ENCODE data around the gene EXT2.

The EXT2 gene

GRCh38 chr11:44189986-44190882, 94.8 kb downstream of the EXT2 start:
- H3K4me3 ChIP-seq (ENCODE audit: low read length): no peak overlapping the region
- no peaks in the 10 kb centered on the region for H3K27me3 ChIP-seq (ENCODE audit: control insufficient read depth, low read length)
- H3K9me2 ChIP-seq (replicated peaks; ENCODE audit: control insufficient read depth, low read length): no peaks in the 10 kb centered on the region
- H3F3A ChIP-seq (ENCODE audit: control insufficient read depth, insufficient read depth): no peaks in the 10 kb centered on the region
- no peaks in the 10 kb centered on the region for H3K79me2 ChIP-seq (ENCODE audit: control insufficient read depth, low read length)
- peaks cover 9% of the 10 kb centered on the region; the same call in 1 of the 2 replicates for H3K9me3 ChIP-seq (ENCODE audit: control insufficient read depth, insufficient read depth, low read length)
- no peaks in the 10 kb centered on the region for H3K36me3 ChIP-seq (ENCODE audit: control insufficient read depth, low read length)
- TF ChIP-seq EZH2phosphoT487 (IDR thresholded peaks at IDR 0.05; ENCODE audit: borderline replicate concordance, low read length): no peak
- TF ChIP-seq CTCF (IDR thresholded peaks at IDR 0.05; ENCODE audit: low read depth, low read length, poor library complexity, severe bottlenecking): no peak
- no peak overlapping the region for H3K27ac ChIP-seq (ENCODE audit: low read depth, low read length)
- H3K4me1 ChIP-seq (ENCODE audit: control insufficient read depth, low read length): no peaks in the 10 kb centered on the region
- H3K4me2 ChIP-seq (ENCODE audit: low read length): no peak overlapping the region
- H4K20me1 ChIP-seq (ENCODE audit: control insufficient read depth, insufficient read depth, low read depth, low read length): no peaks in the 10 kb centered on the region

- no peaks in the 10 kb centered on the region for H3K27me3 ChIP-seq (ENCODE audit: control insufficient read depth, low read length)
- no peaks in the 10 kb centered on the region for H3F3A ChIP-seq (ENCODE audit: control insufficient read depth, insufficient read depth)
- H3K4me1 ChIP-seq (ENCODE audit: control insufficient read depth, low read length): no peaks in the 10 kb centered on the region
- no peak overlapping the region for H3K27ac ChIP-seq (ENCODE audit: low read depth, low read length)
- TF ChIP-seq EZH2phosphoT487 (IDR thresholded peaks at IDR 0.05; ENCODE audit: borderline replicate concordance, low read length) (no peak), CTCF (IDR thresholded peaks at IDR 0.05; ENCODE audit: low read depth, low read length, poor library complexity, severe bottlenecking) (no peak)
- H3K79me2 ChIP-seq (ENCODE audit: control insufficient read depth, low read length): no peaks in the 10 kb centered on the region
- peaks cover 9% of the 10 kb centered on the region; the same call in 1 of the 2 replicates for H3K9me3 ChIP-seq (ENCODE audit: control insufficient read depth, insufficient read depth, low read length)
- H3K4me2 ChIP-seq (ENCODE audit: low read length): no peak overlapping the region
- no peak overlapping the region for H3K4me3 ChIP-seq (ENCODE audit: low read length)
- H4K20me1 ChIP-seq (ENCODE audit: control insufficient read depth, insufficient read depth, low read depth, low read length): no peaks in the 10 kb centered on the region
- no peaks in the 10 kb centered on the region for H3K9me2 ChIP-seq (replicated peaks; ENCODE audit: control insufficient read depth, low read length)
- no peaks in the 10 kb centered on the region for H3K36me3 ChIP-seq (ENCODE audit: control insufficient read depth, low read length)
Observed at GRCh38 chr11:44190883-44191230, 95.4 kb downstream of the EXT2 start.

- Histone ChIP-seq H3K36me3 (ENCODE audit: control insufficient read depth, low read length) (no peaks in the 10 kb centered on the region), H3K4me2 (ENCODE audit: low read length) (no peak overlapping the region), H3K27ac (ENCODE audit: low read depth, low read length) (no peak overlapping the region)
Observed at GRCh38 chr11:44191322-44192016, 96.0 kb downstream of the EXT2 start.

More at GRCh38 chr11:44191322-44192016, 96.0 kb downstream of the EXT2 start:
- Histone ChIP-seq H3K9me3 (ENCODE audit: control insufficient read depth, insufficient read depth, low read length) (peaks cover 9% of the 10 kb centered on the region; the same call in 1 of the 2 replicates), H3K27me3 (ENCODE audit: control insufficient read depth, low read length) (no peaks in the 10 kb centered on the region), H3F3A (ENCODE audit: control insufficient read depth, insufficient read depth) (no peaks in the 10 kb centered on the region), H3K4me1 (ENCODE audit: control insufficient read depth, low read length) (no peaks in the 10 kb centered on the region), H3K79me2 (ENCODE audit: control insufficient read depth, low read length) (no peaks in the 10 kb centered on the region), H4K20me1 (ENCODE audit: control insufficient read depth, insufficient read depth, low read depth, low read length) (no peaks in the 10 kb centered on the region), H3K9me2 (replicated peaks; ENCODE audit: control insufficient read depth, low read length) (no peaks in the 10 kb centered on the region), H3K4me3 (ENCODE audit: low read length) (no peak overlapping the region)
- TF ChIP-seq CTCF (IDR thresholded peaks at IDR 0.05; ENCODE audit: low read depth, low read length, poor library complexity, severe bottlenecking) (no peak), EZH2phosphoT487 (IDR thresholded peaks at IDR 0.05; ENCODE audit: borderline replicate concordance, low read length) (no peak)

Data from DOHH2 (cell line).